BJ (cell line): Measurements from ENCODE around the gene SPINK6. TPM values are rescaled to one million over a fixed set of nuclear protein-coding genes. Genes with fewer than 3 reads are reported as not detected.

Experiments used
- CTCF ChIA-PET: fragments of 350-600 bp; formaldehyde crosslinking; extraction: SDS; loops from one replicate; lab custom pipeline; 2021; ENCODE audit warnings: antibody characterized with exemption, inconsistent platforms; lab: Yijun Ruan, JAX
- POLR2A ChIA-PET: fragments of 300-600 bp; sonication (Branson Sonifier 250); formaldehyde crosslinking; extraction: SDS; loops from one replicate; lab custom pipeline; 2021; ENCODE audit warnings: antibody characterized with exemption; lab: Charles Lee
- DNase-seq: peaks from one replicate; pipeline ENCODE4 v3.0.0-alpha.2; 2011; ENCODE audit warnings: low read depth
- H3K27me3 ChIP-seq: 2 replicates; pipeline ENCODE4 v1.6.0; 2011; ENCODE audit warnings: low read length; ENCODE audit not compliant: control insufficient read depth, insufficient read depth
- H3K36me3 ChIP-seq: 2 replicates; pipeline ENCODE4 v1.5.1; 2011; ENCODE audit warnings: low read length; ENCODE audit not compliant: control insufficient read depth, insufficient read depth
- H3K4me3 ChIP-seq: 2 replicates; pipeline ENCODE4 v1.5.1; 2011; ENCODE audit warnings: low read depth, mild to moderate bottlenecking, control low read depth, low read length
- CTCF ChIP-seq: IDR thresholded peaks from 2 replicates; pipeline ENCODE4 v1.5.1; 2011; ENCODE audit warnings: low read depth, mild to moderate bottlenecking, control low read depth, inconsistent platforms, low read length, moderate library complexity; ENCODE audit not compliant: insufficient read depth
- polyA plus RNA-seq: library from polyadenylated mRNA; depleted of rRNA; stranded (reverse); fragments of >200 nt; gene quantifications from 2 replicates; pipeline ENCODE4 v1.2.3, GENCODE V29; 2011

SPINK6 gene
- polyA plus RNA-seq, 1 experiment, result not detected

- DNase-seq, result no peak
- no peaks in the 10 kb centered on the region for H3K36me3 ChIP-seq
- no peaks in the 10 kb centered on the region for H3K27me3 ChIP-seq
- no peak for TF ChIP-seq CTCF
- H3K4me3 ChIP-seq, result no peak overlapping the region
- ChIA-PET POLR2A (no interaction called here), CTCF (no interaction called here)
These were observed 35.1 kb downstream of the SPINK6 start for GRCh38 chr5:148237785-148238417.

GRCh38 chr5:148238418-148238794, 35.6 kb downstream of the SPINK6 start, which contains the start of gene MARCOL:
Gene MARCOL (plus strand): TSS chr5:148238525. CDS start chr5:148238598, 73 bp downstream.
- TF ChIP-seq CTCF, result no peak
- H3K27me3 ChIP-seq, result no peaks in the 10 kb centered on the region
- POLR2A ChIA-PET, result no interaction called here
- no peak within 1 kb of the TSS for H3K4me3 ChIP-seq
- no peak for DNase-seq
- CTCF ChIA-PET, result no interaction called here
- no peaks in the 10 kb centered on the region for H3K36me3 ChIP-seq

GRCh38 chr5:148248894-148249293, 46.1 kb downstream of the SPINK6 start:
- DNase-seq, result no peak
- no peaks in the 10 kb centered on the region for H3K36me3 ChIP-seq
- no peak for TF ChIP-seq CTCF
- no peaks in the 10 kb centered on the region for H3K27me3 ChIP-seq
- ChIA-PET CTCF (no interaction called here), POLR2A (no interaction called here)
- H3K4me3 ChIP-seq, result no peak overlapping the region

- no peaks in the 10 kb centered on the region for H3K36me3 ChIP-seq
- no peak for DNase-seq
- ChIA-PET CTCF (no interaction called here), POLR2A (no interaction called here)
- no peak overlapping the region for H3K4me3 ChIP-seq
- H3K27me3 ChIP-seq, result no peaks in the 10 kb centered on the region
- no peak for TF ChIP-seq CTCF
These were observed 52.6 kb downstream of the SPINK6 start for GRCh38 chr5:148255456-148255855.

GRCh38 chr5:148259288-148259687, 56.4 kb downstream of the SPINK6 start:
- H3K36me3 ChIP-seq, result no peaks in the 10 kb centered on the region
- POLR2A ChIA-PET, result no interaction called here
- no peaks in the 10 kb centered on the region for H3K27me3 ChIP-seq
- no peak for DNase-seq
- H3K4me3 ChIP-seq, result no peak overlapping the region
- no peak for TF ChIP-seq CTCF
- CTCF ChIA-PET, result no interaction called here
